HG03139 (cell line): ENCODE measurements around the gene PPP2R2C.

Experiments used
- ATAC-seq: cut with Tn5 transposase; IDR thresholded peaks from one replicate; pipeline ENCODE4 v1.9.1; 2021; ENCODE audit not compliant: unreplicated experiment

The PPP2R2C gene

GRCh38 chr4:6367371-6367851 is 105.0 kb downstream of the PPP2R2C start:
- no peak for ATAC-seq

- no peak for ATAC-seq
Observed at GRCh38 chr4:6366581-6366980, 105.8 kb downstream of the PPP2R2C start.

DNA sequence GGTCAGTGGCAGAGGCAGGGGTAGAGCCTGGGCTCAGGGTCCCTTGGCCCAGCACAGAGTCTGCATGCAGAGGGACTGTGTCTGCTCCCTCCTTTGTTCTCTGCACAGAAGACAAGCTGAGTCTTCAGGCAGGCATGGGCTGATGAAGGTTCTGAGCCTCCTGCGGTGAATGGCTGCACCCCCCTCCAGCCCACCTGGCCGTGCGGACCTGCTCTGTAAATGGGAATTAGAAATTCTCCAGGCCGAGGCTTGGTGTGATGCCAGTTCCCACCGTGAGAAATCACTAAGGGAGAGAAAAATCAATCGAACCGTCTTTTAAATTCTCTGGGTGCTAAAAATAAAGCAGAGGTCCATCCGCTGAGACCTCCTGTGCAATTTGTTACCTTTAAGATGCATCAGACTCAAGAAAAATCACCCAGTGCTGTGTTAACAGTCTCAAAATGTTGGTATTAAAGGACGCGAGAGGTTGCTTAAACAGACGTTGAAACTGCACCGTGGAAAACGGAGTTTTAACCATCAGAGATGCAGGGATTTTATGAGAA is 106.8 kb downstream of the PPP2R2C start:
- ATAC-seq: no peak

DNA sequence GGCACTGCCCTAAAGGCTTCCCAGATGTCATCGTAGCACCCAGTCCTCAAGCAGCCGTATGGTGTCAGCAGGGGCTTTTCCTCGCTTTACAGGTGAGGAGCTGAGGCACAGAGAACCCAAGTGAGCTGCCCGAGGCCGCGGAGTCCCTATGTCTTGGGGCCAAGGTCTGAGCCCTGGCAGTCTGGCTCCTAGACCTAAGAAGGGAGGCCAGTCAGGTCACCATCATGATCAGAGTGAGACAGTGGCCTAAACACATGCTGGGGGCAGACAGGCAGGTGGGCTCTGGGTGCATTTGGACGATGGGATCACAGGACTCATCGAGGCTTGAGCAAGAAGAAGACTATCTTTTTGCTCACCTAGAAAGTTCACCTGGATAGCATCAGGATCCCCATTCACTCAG is 107.8 kb downstream of the PPP2R2C start:
- no peak for ATAC-seq

DNA sequence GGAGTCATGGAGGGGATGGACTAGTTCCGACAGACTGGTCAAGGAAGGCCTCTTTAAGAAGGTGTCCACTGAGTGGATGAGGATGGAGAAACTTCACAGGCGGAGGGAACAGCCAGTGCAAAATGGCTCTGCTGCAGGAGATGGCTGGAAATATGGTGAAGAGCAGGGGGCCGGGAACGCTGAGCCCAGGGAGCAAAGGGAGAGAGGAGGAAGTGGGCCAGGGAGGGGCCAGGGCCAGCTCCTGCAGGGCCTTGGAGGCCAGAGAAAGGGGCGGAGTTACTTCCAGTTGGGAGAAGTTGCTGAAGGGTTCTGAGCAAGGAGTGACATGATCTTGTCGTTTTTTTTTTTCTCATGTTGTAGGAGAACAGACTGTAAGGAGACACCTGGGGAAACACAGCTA is 108.3 kb downstream of the PPP2R2C start:
- ATAC-seq: no peak

DNA sequence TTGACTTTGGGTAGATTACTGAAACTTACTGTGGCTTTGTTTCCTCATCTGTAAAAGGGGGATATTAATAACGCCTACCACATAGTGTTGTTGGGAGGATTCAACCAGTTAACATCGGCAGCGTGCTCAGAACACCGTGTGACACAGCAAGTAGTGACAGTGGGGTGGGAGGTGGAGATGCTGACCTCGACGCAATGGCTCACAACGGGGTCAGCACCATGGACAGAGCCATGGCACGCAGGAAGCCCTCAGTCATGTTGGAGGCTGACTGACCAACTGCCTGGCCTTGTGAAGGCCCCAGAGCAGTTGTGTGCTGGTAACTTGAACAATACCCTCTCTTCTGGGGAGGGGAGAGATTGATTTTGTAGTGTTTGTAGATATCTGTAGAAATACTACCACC is 109.5 kb downstream of the PPP2R2C start:
- no peak for ATAC-seq

- ATAC-seq: no peak
Observed at GRCh38 chr4:6362243-6362885, 110.0 kb downstream of the PPP2R2C start.

DNA sequence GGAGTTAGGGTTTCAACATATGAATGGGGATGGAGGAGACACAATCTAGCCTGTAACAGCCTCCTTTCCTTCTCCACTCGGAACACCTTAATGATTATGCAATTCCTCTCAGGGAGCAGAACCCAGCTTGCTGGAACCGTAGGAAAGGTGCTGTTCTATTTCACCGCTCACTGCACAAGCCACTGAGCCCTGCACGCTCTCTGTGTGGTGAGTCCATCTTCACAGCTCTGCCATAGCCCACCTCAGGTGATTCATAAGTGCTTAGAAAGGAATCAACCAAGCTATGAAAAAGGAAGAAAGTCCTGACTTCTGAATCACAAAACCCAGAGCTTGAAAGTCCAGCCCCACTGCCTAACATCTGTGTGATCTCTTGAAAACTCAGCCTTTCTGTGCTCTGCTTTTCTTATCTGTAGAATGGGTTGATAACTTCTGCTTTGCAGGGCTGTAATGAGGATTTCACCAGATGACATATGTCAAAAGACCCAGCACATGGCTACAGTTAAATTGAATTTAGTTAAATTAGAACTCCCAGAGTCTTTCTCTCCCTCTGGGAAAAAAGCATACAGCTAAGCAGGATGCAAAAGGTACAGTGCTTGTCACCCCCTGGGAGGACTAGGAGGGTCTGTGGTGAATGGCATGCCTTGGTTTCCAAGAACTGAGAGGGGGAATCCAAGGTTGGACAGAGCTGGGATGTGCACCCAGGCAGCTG is 111.2 kb downstream of the PPP2R2C start:
- ATAC-seq: no peak

DNA sequence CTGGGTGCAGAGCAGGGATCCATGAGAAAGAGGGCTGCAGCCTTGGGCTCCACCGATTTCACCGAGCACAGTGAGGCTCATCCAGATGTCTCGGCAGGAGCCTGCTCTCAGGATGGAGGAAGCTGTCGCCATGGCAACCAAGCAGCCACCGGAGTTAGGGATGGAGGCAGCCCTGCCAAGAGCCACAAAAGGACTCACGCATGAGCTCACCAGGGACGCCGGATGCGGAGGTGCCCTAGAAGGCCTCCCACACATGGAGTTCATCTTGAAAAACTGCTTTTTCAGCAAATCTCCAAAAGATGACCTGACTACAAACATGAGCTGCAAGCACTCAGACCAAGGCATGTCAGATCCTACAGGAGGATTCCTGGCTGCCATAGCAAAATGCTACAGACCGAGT is 112.0 kb downstream of the PPP2R2C start:
- ATAC-seq: no peak

GRCh38 chr4:6359536-6360308 is 112.7 kb downstream of the PPP2R2C start:
- ATAC-seq: no peak

GRCh38 chr4:6357476-6357875 is 114.9 kb downstream of the PPP2R2C start:
- ATAC-seq: no peak

DNA sequence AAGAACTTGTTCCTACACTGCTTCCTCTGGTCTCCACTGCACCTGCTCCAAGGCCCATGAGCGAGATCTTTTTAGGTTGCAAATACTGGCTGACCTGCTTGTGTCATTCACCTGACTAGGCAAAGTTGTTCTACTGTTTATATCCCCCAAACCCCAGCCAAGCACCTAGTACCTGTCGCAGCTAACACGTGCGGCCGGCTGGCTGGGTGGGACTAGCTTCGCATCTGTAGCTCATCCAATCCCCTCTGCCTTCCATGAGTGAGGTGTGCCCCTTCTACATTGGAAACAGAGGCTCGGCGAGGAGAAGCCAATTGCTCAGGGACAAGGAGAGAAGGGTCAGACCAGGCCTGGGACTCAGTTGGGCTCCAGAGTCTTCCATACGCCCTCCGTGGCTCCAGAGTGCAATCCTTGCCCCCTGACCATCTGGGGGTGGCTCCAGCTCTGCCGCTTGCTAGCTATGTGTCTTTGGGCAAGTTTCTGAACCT is 116.3 kb downstream of the PPP2R2C start:
- no peak for ATAC-seq

DNA sequence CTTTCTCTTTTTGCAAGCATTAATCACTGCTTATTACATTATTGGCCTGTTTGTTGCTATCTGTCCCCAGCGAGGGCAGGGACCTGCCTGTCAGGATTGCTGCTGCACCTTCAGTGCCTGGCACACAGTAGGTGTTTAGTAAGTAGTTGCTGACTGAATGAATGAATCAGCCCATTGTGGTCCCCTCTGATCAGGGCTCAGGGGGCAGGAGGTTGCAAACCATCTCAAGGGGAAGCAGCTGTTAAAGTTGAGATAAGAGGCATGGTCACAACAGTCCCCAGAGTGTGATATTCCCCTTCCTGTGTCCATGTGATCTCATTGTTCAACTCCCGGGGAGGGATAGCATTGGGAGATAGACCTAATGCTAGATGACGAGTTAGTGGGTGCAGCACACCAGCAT is 117.4 kb downstream of the PPP2R2C start:
- ATAC-seq: no peak

- ATAC-seq: no peak
Observed at GRCh38 chr4:6354626-6355025, 117.8 kb downstream of the PPP2R2C start.

GRCh38 chr4:6354119-6354518 is 118.3 kb downstream of the PPP2R2C start:
- no peak for ATAC-seq

- ATAC-seq: no peak
Observed at GRCh38 chr4:6352031-6352692, 120.3 kb downstream of the PPP2R2C start.

DNA sequence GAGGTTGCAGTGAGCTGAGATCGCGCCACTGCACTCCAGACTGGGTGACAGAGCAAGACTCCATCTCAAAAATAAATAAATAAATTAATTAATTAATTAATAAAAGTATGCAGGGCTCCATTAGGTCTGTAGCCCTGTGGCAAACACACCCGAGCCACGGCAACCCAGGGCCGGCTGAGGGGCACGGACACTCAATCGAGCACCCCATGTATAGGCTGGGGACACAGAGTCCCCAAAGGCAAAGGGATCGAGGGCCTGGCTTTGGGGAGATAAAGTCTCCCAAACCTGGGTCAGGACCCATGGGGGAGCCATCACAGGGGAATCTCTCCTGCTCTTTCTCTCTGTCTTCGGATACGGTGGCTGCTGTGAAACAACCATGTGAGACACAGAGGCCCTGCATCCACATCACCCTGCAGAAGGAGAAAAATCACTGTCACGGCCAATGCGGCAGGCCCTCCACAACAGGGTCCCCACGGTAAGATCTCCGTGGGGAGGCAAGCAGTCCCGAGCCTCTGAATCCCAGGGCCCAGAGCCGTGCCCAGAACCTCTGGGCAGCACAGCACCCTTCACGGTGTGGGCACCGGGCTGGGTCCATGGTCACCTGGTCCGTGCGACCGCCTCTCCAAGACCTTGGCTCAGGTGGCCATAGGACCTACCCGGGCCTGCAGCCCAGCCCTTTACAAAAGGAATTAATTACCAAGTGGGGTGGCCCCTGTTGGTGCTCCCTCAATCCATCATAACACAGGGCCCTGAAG is 121.0 kb downstream of the PPP2R2C start:
- no peak for ATAC-seq

DNA sequence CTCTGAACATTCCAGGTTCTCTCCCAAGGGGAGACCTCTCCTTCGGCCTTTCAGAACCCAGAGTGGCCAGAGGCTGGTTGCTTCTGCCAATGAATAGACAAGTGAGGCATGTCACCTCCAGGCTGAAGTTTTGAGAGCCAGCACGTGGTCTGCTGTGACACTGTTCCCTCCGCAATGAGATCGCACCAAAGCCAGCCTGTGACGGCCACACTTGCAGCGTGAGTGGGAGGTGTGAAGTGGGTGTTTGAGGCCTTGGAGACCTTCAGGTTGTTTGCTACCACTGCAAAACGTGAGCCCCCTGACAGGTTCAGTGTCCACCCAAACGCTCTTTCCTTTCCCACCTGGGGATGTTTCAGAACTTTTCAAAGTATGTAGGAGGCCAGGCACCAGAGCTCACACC is 121.8 kb downstream of the PPP2R2C start:
- ATAC-seq: no peak

GRCh38 chr4:6349896-6350603 is 122.4 kb downstream of the PPP2R2C start:
- ATAC-seq: no peak

- no peak for ATAC-seq
Observed at GRCh38 chr4:6348408-6348807, 124.0 kb downstream of the PPP2R2C start.
